ENCODE data around the gene FBXL7.

The FBXL7 gene

DNA sequence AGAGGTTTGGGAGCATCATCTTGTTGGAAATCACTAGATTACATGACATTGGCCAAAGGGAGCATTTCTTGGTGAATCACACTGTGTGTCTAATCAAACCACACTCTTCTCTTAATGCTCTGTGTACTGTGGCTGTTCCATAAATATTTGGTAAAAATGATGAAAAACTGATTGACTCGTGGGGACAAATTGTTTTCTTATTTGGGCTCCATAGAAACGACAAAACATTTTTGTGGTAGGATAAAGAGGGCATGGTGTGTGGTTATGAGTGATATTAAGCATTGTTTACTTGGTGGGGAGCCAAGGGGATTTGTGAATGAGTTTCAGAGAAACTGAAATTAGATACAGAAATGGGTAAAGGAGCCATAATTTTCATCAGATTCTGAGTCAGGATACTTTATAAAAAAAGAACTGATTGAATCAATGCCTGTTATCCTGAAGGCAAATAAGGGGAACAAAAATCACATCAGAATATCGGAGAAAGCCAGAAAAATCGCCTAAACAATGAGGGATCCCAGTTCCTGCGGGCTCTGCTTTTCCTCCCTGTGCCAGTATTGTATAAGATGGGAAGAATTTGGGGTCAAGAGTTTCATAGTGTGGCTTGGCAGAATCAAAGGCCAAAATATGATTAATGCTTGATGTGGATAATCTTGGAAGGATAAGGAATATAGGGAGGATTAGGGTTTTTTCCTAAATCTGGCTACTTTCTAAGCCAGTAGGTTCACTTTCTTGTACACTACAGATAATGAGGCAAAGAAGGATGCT, 33.3 kb downstream of the FBXL7 start:
- Histone ChIP-seq H3K14ac (ENCODE audit: low read length) (no peak overlapping the region), H2AK5ac (ENCODE audit: low read length) (no peak overlapping the region)
- WGBS (ENCODE audit: extremely low coverage, insufficient coverage, insufficient read length) = no CpG with 5 or more reads among the region's 5 CpGs

DNA sequence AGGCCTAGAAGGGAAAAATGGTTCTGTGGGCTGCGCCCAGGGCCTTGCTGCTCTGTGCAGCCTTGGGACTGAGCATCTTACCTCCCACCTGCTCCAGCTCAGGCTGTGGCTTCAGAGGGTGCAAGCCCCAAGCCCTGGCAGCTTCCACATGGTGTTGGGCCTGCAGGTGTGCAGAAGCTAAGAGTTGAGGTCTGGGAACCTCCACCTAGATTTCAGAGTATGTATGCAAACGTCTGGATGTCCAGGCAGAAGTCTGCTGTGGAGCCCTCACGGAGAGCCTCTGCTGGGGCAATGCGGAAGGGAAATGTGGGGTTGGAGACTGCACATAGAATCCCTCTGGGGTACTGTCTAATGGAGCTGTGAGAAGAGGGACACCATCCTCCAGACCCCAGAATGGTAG, 36.0 kb downstream of the FBXL7 start:
- H3K18ac ChIP-seq (ENCODE audit: low read length) = no peak overlapping the region
- no peak overlapping the region for H3K4ac ChIP-seq (ENCODE audit: low read depth, low read length)
- no peak overlapping the region for H2BK12ac ChIP-seq (ENCODE audit: low read length)
- H3K14ac ChIP-seq (ENCODE audit: low read length) = no peak overlapping the region
- no peaks in the 10 kb centered on the region for H3K4me1 ChIP-seq (ENCODE audit: control insufficient read depth in 1 of 2, insufficient read depth in 2 of 2, low read length in 2 of 2)
- H3K27me3 ChIP-seq (ENCODE audit: insufficient read depth, low read length) = no peaks in the 10 kb centered on the region
- no peak overlapping the region for H4K8ac ChIP-seq (ENCODE audit: low read depth, low read length)
- no peak overlapping the region for H3K27ac ChIP-seq (ENCODE audit: low read depth, low read length)
- H3K4me2 ChIP-seq (ENCODE audit: low read length) = no peak overlapping the region
- H2AK5ac ChIP-seq (ENCODE audit: low read length) = no peak overlapping the region
- H3K79me2 ChIP-seq (ENCODE audit: control insufficient read depth, insufficient read depth, low read length, poor library complexity) = no peaks in the 10 kb centered on the region
- H3K9me3 ChIP-seq (ENCODE audit: insufficient read depth, low read depth, low read length) = peaks cover 2% of the 10 kb centered on the region
- no peak overlapping the region for H3K23ac ChIP-seq (ENCODE audit: low read length)
- no peak overlapping the region for H3K9ac ChIP-seq (ENCODE audit: low read length)
- H4K12ac ChIP-seq (ENCODE audit: low read depth, low read length) = no peak overlapping the region
- WGBS (ENCODE audit: extremely low coverage, insufficient coverage, insufficient read length) = no CpG with 5 or more reads among the region's 4 CpGs
- peaks cover 0 to 1% of the 10 kb centered on the region in 2 experiments for H3K36me3 ChIP-seq (ENCODE audit: control insufficient read depth in 1 of 2, insufficient read depth in 2 of 2, low read length in 2 of 2)
- no peak overlapping the region for H2BK120ac ChIP-seq (ENCODE audit: insufficient read depth, low read length, poor library complexity)
- H4K91ac ChIP-seq (ENCODE audit: low read depth, low read length) = no peak overlapping the region
- no peak overlapping the region for H2AFZ ChIP-seq (ENCODE audit: insufficient read depth, low read length, poor library complexity)
- no peak overlapping the region for H2BK5ac ChIP-seq (ENCODE audit: low read depth, low read length, poor library complexity)
- no peak overlapping the region for H3K4me3 ChIP-seq (ENCODE audit: low read depth, low read length)
- no peaks in the 10 kb centered on the region for H3K79me1 ChIP-seq (ENCODE audit: low read length)
- no peak for DNase-seq

More for the DNA sequence above, 33.3 kb downstream of the FBXL7 start:
- Histone ChIP-seq H3K79me1 (ENCODE audit: low read length) (no peaks in the 10 kb centered on the region), H3K79me2 (ENCODE audit: control insufficient read depth, insufficient read depth, low read length, poor library complexity) (no peaks in the 10 kb centered on the region), H2AFZ (ENCODE audit: insufficient read depth, low read length, poor library complexity) (no peak overlapping the region), H4K8ac (ENCODE audit: low read depth, low read length) (no peak overlapping the region), H4K12ac (ENCODE audit: low read depth, low read length) (no peak overlapping the region), H3K4me3 (ENCODE audit: low read depth, low read length) (no peak overlapping the region), H2BK12ac (ENCODE audit: low read length) (no peak overlapping the region), H3K23ac (ENCODE audit: low read length) (no peak overlapping the region), H3K4ac (ENCODE audit: low read depth, low read length) (no peak overlapping the region), H2BK120ac (ENCODE audit: insufficient read depth, low read length, poor library complexity) (no peak overlapping the region), H3K27me3 (ENCODE audit: insufficient read depth, low read length) (peaks cover 2% of the 10 kb centered on the region), H3K9ac (ENCODE audit: low read length) (no peak overlapping the region), H3K27ac (ENCODE audit: low read depth, low read length) (no peak overlapping the region), H3K9me3 (ENCODE audit: insufficient read depth, low read depth, low read length) (peaks cover 2% of the 10 kb centered on the region), H3K18ac (ENCODE audit: low read length) (no peak overlapping the region), H4K91ac (ENCODE audit: low read depth, low read length) (no peak overlapping the region), H2BK5ac (ENCODE audit: low read depth, low read length, poor library complexity) (no peak overlapping the region), H3K36me3 (ENCODE audit: control insufficient read depth in 1 of 2, insufficient read depth in 2 of 2, low read length in 2 of 2) (peaks cover 0 to 1% of the 10 kb centered on the region in 2 experiments), H3K4me1 (ENCODE audit: control insufficient read depth in 1 of 2, insufficient read depth in 2 of 2, low read length in 2 of 2) (no peaks in the 10 kb centered on the region), H3K4me2 (ENCODE audit: low read length) (no peak overlapping the region)
- no peak for DNase-seq

DNA sequence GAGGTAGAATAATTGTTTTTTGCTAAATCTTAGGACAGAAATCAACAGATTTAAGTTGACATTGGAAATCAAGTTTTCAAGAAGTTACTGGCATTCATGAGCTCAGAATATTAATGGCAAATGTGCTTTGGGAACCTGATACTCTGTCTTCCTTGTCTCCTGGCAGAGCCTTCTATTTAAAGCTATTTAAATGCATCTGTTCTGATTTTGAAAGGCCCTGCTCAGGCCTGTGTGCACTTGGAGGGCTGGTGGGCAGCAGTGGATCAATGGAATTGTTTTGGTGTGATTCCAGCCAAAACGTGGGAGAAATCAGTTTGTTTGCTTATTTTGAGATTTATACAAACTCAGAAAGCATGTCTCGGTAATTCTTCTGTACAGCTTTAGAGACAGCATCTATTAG, 38.5 kb downstream of the FBXL7 start:
- Histone ChIP-seq H2AK5ac (ENCODE audit: low read length) (no peak overlapping the region), H4K91ac (ENCODE audit: low read depth, low read length) (no peak overlapping the region), H2BK5ac (ENCODE audit: low read depth, low read length, poor library complexity) (no peak overlapping the region), H3K4ac (ENCODE audit: low read depth, low read length) (no peak overlapping the region), H3K4me3 (ENCODE audit: low read depth, low read length) (no peak overlapping the region), H3K9me3 (ENCODE audit: insufficient read depth, low read depth, low read length) (peaks cover 2% of the 10 kb centered on the region), H3K18ac (ENCODE audit: low read length) (no peak overlapping the region), H3K36me3 (ENCODE audit: control insufficient read depth in 1 of 2, insufficient read depth in 2 of 2, low read length in 2 of 2) (peaks cover 0 to 1% of the 10 kb centered on the region in 2 experiments), H3K4me1 (ENCODE audit: control insufficient read depth in 1 of 2, insufficient read depth in 2 of 2, low read length in 2 of 2) (no peaks in the 10 kb centered on the region), H3K23ac (ENCODE audit: low read length) (no peak overlapping the region), H3K79me2 (ENCODE audit: control insufficient read depth, insufficient read depth, low read length, poor library complexity) (no peaks in the 10 kb centered on the region), H4K12ac (ENCODE audit: low read depth, low read length) (no peak overlapping the region), H3K4me2 (ENCODE audit: low read length) (no peak overlapping the region), H3K14ac (ENCODE audit: low read length) (no peak overlapping the region), H3K27ac (ENCODE audit: low read depth, low read length) (no peak overlapping the region), H3K27me3 (ENCODE audit: insufficient read depth, low read length) (no peaks in the 10 kb centered on the region), H2BK12ac (ENCODE audit: low read length) (no peak overlapping the region), H2BK120ac (ENCODE audit: insufficient read depth, low read length, poor library complexity) (no peak overlapping the region), H4K8ac (ENCODE audit: low read depth, low read length) (no peak overlapping the region), H2AFZ (ENCODE audit: insufficient read depth, low read length, poor library complexity) (no peak overlapping the region), H3K9ac (ENCODE audit: low read length) (no peak overlapping the region), H3K79me1 (ENCODE audit: low read length) (no peaks in the 10 kb centered on the region)
- WGBS (ENCODE audit: extremely low coverage, insufficient coverage, insufficient read length) = no CpG with 5 or more reads among the region's 2 CpGs
- DNase-seq = no peak

DNA sequence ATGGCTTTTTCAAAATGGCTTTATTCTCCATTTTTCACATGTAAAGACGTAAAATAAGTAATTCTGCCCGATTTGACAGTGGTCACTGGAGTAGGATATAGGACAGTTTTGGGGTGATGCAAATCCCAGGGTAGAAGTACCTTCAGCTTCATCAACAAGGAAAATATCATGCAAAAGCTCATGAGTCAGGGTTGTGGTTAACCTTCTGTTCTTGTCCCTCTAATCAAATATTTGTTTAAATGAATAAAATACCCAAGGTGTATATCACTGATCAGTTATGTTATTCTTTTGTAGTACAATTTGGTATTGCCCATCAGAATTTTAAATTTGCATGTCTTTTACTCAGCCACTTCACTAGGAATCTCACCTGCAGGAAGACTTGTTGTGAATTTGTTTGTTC, 40.0 kb downstream of the FBXL7 start:
- no peak overlapping the region for H2BK12ac ChIP-seq (ENCODE audit: low read length)
- no peak overlapping the region for H3K4ac ChIP-seq (ENCODE audit: low read depth, low read length)
- no peak overlapping the region for H4K8ac ChIP-seq (ENCODE audit: low read depth, low read length)
- peaks cover 2% of the 10 kb centered on the region for H3K9me3 ChIP-seq (ENCODE audit: insufficient read depth, low read depth, low read length)
- H3K79me1 ChIP-seq (ENCODE audit: low read length) = no peaks in the 10 kb centered on the region
- H2AFZ ChIP-seq (ENCODE audit: insufficient read depth, low read length, poor library complexity) = no peak overlapping the region
- WGBS (ENCODE audit: extremely low coverage, insufficient coverage, insufficient read length) = no CpG with 5 or more reads among the region's 2 CpGs
- H4K91ac ChIP-seq (ENCODE audit: low read depth, low read length) = no peak overlapping the region
- H3K4me2 ChIP-seq (ENCODE audit: low read length) = no peak overlapping the region
- DNase-seq = no peak
- no peaks in the 10 kb centered on the region for H3K79me2 ChIP-seq (ENCODE audit: control insufficient read depth, insufficient read depth, low read length, poor library complexity)
- no peak overlapping the region for H2AK5ac ChIP-seq (ENCODE audit: low read length)
- H3K27me3 ChIP-seq (ENCODE audit: insufficient read depth, low read length) = no peaks in the 10 kb centered on the region
- H3K4me3 ChIP-seq (ENCODE audit: low read depth, low read length) = no peak overlapping the region
- H3K9ac ChIP-seq (ENCODE audit: low read length) = no peak overlapping the region
- H3K23ac ChIP-seq (ENCODE audit: low read length) = no peak overlapping the region
- no peaks in the 10 kb centered on the region for H3K4me1 ChIP-seq (ENCODE audit: control insufficient read depth in 1 of 2, insufficient read depth in 2 of 2, low read length in 2 of 2)
- no peak overlapping the region for H3K27ac ChIP-seq (ENCODE audit: low read depth, low read length)
- H3K18ac ChIP-seq (ENCODE audit: low read length) = no peak overlapping the region
- no peak overlapping the region for H2BK120ac ChIP-seq (ENCODE audit: insufficient read depth, low read length, poor library complexity)
- H2BK5ac ChIP-seq (ENCODE audit: low read depth, low read length, poor library complexity) = no peak overlapping the region
- H4K12ac ChIP-seq (ENCODE audit: low read depth, low read length) = no peak overlapping the region
- peaks cover 0 to 1% of the 10 kb centered on the region in 2 experiments for H3K36me3 ChIP-seq (ENCODE audit: control insufficient read depth in 1 of 2, insufficient read depth in 2 of 2, low read length in 2 of 2)
- no peak overlapping the region for H3K14ac ChIP-seq (ENCODE audit: low read length)
